ENCODE data around the gene FAM219A.

DNA sequence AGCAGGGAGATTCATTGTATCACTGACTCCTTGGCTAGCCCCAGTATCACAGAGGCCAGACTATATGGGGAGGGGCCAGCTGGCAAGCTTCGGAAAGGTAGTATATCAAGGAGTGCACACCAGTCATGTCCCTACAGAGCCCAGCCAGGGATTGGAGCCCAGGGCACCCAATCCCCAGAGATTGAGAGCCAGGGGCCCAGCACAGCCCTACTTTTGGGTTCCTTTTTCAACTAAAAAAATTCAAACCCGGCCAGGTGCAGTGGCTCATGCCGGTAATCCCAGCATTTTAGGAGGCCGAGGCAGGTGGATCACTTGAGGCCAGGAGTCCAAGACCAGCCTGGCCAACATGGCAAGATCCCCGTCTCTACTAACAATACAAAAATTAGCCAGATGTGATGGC lies 76.3 kb downstream of the FAM219A start:
- TF ChIP-seq CTCF (conservative IDR thresholded peaks at IDR 0.05 in 1 of 2, IDR thresholded peaks at IDR 0.05 in 1 of 2; ENCODE audit: extremely low read depth in 1 of 2, insufficient read depth in 1 of 2, low read depth in 1 of 2, low read length in 2 of 2) (no peak), EZH2 (IDR thresholded peaks at IDR 0.05; ENCODE audit: borderline replicate concordance, low read length) (no peak)

Measured in mammary epithelial cell (primary cell).